Activated CD4-positive, alpha-beta memory T cell treated with anti-CD3 and anti-CD28 coated beads, Interleukin-2, amount 10 ng/mL, durations not matched to agents 7 days and 5 days (primary cell): ENCODE measurements around the gene ERP29. TPM values are rescaled to one million over a fixed set of nuclear protein-coding genes. Genes with fewer than 3 reads are reported as not detected.
"Not testable (repeated sequence)": the region's sequence is repeated elsewhere in the genome, so short reads cannot be mapped to it uniquely, and the experiment has no call there.

ENCODE experiments used
- CTCF ChIA-PET: fragments of 350-600 bp; sonication (Branson Sonifier 250); formaldehyde crosslinking; loops from one replicate; lab custom pipeline; 2021; ENCODE audit warnings: antibody characterized with exemption, inconsistent platforms; lab: Charles Lee
- POLR2A ChIA-PET: fragments of 350-600 bp; sonication (Branson Sonifier 250); formaldehyde crosslinking; loops from one replicate; lab custom pipeline; 2021; ENCODE audit warnings: antibody characterized with exemption; lab: Charles Lee
- DNase-seq: peaks from one replicate; pipeline ENCODE4 v3.0.0-alpha.2; 2020
- H3K27ac Mint-ChIP-seq: one replicate; pipeline ENCODE4 v1.8.0; 2021; ENCODE audit warnings: mild to moderate bottlenecking, mixed read lengths
- H3K27me3 Mint-ChIP-seq: one replicate; pipeline ENCODE4 v1.8.0; 2021; ENCODE audit warnings: mixed read lengths
- H3K36me3 Mint-ChIP-seq: one replicate; pipeline ENCODE4 v1.8.0; 2021; ENCODE audit warnings: low read depth, mixed read lengths
- H3K4me1 Mint-ChIP-seq: one replicate; pipeline ENCODE4 v1.8.0; 2021; ENCODE audit warnings: mixed read lengths
- H3K4me3 Mint-ChIP-seq: one replicate; pipeline ENCODE4 v1.8.0; 2021; ENCODE audit warnings: mild to moderate bottlenecking, mixed read lengths
- H3K9me3 Mint-ChIP-seq: one replicate; pipeline ENCODE4 v1.8.0; 2021; ENCODE audit warnings: mixed read lengths
- total RNA-seq, 2 experiments: library from RNA; stranded (reverse); gene quantifications; one replicate each; pipeline ENCODE4 v1.2.3, GENCODE V29; 2021

Gene ERP29
- total RNA-seq, 2 experiments from 2014 or later: 169 to 172 TPM

DNA sequence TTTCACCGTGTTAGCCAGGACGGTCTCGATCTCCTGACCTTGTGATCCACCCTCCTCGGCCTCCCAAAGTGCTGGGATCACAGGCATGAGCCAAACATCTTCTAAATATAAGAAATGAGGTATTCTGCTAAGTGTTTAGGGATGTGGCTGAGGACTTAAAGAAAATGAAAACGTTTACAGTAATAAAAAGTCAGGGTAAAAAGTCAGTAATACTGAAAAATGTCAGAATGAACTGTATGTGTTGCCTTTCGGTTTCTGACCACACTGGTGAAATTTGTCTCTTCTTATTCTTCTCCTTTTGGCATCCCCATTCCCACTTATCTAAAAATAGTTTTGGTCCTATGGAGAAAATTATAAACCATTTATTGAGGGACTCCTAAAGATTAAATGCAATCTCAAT, 20.8 kb upstream of the ERP29 start:
- CTCF ChIA-PET: interaction anchor here (2.6 to 4.0 kb wide), 2 partner anchors 21 to 48 kb away, joined by 11 to 41 read pairs; partner anchors contain the start of genes ERP29 and TMEM116
- Mint-ChIP-seq H3K27ac (peak overlapping the region; percentile 96), H3K27me3 (peaks cover 2% of the 10 kb centered on the region), H3K4me1 (peaks cover 56% of the 10 kb centered on the region), H3K36me3 (peaks cover 37% of the 10 kb centered on the region), H3K4me3 (no peak overlapping the region), H3K9me3 (no peaks in the 10 kb centered on the region)
- DNase-seq: no peak
- POLR2A ChIA-PET: interaction anchor here (1.2 to 14.4 kb wide), 6 partner anchors 10 to 139 kb away, joined by 3 to 326 read pairs (median 16); partner anchors contain the start of genes ERP29, TMEM116 and TRAFD1

- Mint-ChIP-seq H3K4me3 (peak overlapping the region; percentile 79), H3K27ac (peak overlapping the region; percentile 96), H3K4me1 (peaks cover 61% of the 10 kb centered on the region), H3K27me3 (peaks cover 3% of the 10 kb centered on the region), H3K9me3 (no peaks in the 10 kb centered on the region), H3K36me3 (peaks cover 39% of the 10 kb centered on the region)
- ChIA-PET CTCF (interaction anchor here (0.6 to 4.0 kb wide), 4 partner anchors 20 to 94 kb away, joined by 3 to 41 read pairs (median 8); partner anchors contain the start of genes ERP29 and TMEM116), POLR2A (interaction anchor here (0.6 to 14.4 kb wide), 16 partner anchors 9 to 417 kb away, joined by 3 to 326 read pairs (median 7); partner anchors contain the start of genes ERP29, MAPKAPK5, NAA25 and TMEM116)
- no peak for DNase-seq
Observed at GRCh38 chr12:111993292-111994150, 19.7 kb upstream of the ERP29 start.

DNA sequence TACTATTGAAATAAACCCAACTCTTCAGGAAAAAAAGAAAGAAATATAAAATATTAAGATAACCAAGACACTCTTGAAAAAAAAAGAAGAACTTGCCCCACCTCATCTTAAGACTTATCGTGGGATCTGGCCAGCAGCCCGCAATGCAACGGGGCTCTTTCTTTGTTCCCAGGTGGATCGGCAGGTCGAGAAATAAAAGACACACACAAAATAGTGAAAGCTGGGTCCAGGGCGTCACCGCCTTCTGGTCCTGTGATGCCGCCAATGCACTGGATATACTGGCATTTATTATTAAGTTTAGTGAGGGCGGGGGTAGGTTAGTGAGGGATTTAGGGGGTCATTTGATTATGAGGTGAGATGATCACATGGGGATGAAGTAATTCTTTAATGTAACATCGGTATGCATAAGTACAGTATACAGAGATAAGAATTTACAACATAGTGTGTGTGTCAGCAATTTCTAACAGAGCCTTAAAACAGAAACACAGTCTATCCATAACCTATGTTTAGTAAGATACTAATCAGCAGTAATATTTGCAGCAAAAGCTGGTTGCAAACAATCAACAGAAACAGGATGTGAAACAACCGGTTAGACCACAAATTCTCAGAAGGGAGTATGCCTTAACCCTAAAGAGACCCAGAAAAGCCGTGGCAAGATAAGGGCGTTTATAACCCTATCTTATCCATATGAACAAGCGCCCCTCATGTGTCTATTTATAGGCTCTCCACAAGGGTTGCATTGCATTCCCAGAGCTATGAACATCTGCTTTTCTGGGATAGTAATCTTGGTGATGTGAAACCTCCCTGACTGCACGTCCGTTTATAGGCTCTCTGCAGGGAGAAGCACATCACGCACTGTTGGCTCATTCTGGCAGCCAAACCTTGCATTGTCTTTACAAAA, 18.8 kb upstream of the ERP29 start:
- H3K4me3 Mint-ChIP-seq: peak overlapping the region; percentile 79
- ChIA-PET CTCF (interaction anchor here (0.8 to 4.0 kb wide), 4 partner anchors 15 to 93 kb away, joined by 4 to 41 read pairs (median 8); partner anchors contain the start of genes ERP29 and TMEM116), POLR2A (interaction anchor here (1.2 to 14.4 kb wide), 15 partner anchors 8 to 417 kb away, joined by 3 to 326 read pairs (median 7); partner anchors contain the start of genes ERP29, MAPKAPK5, NAA25 and TMEM116)
- peak overlapping the region; percentile 96 for H3K27ac Mint-ChIP-seq
- DNase-seq: peak; percentile 47
- not testable (repeated sequence) for H3K9me3 Mint-ChIP-seq, H3K27me3 Mint-ChIP-seq
- peaks cover 37% of the 10 kb centered on the region for H3K36me3 Mint-ChIP-seq
- peaks cover 66% of the 10 kb centered on the region for H3K4me1 Mint-ChIP-seq

DNA sequence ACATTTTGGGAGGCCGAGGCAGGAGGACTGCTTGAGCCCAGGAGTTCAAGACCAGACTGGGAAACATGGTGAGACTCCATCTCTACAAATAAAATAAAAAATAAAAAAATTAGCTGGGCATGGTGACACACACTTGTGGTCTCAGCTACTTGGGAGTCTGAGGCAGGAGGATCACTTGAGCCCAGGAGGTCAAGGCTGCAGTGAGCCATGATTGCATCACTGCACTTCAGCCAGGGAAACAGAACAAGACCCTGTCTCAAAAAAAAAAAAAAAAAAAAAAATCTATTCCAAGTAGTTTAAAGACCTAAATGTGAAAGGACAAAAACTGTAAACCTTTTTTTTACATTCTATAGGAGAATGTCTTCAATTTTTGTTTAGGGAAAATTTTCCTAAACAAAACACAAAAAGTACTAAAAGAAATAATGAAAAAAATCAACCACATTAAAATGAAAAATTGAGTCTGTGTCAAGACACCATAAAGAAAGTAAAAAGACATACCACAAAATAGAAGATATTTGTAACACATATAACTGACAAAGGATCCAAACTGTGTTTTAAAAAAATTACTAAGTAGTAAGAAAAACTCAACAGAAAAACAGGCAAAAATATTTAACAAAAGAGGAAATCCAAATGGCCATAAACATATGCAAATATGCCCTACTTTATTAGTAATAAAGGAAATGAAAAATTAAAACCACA, 17.3 kb upstream of the ERP29 start:
- Mint-ChIP-seq H3K27me3 (peaks cover 3% of the 10 kb centered on the region), H3K36me3 (peaks cover 40% of the 10 kb centered on the region), H3K4me1 (peaks cover 73% of the 10 kb centered on the region), H3K4me3 (no peak overlapping the region), H3K27ac (peak overlapping the region; percentile 96), H3K9me3 (no peaks in the 10 kb centered on the region)
- CTCF ChIA-PET: interaction anchor here (0.7 to 4.0 kb wide), 3 partner anchors 14 to 42 kb away, joined by 3 to 41 read pairs (median 4); partner anchors contain the start of genes ERP29 and TMEM116
- POLR2A ChIA-PET: interaction anchor here (1.3 to 14.4 kb wide), 6 partner anchors 7 to 135 kb away, joined by 3 to 326 read pairs (median 14); partner anchors contain the start of genes ERP29 and TMEM116
- DNase-seq: no peak

DNA sequence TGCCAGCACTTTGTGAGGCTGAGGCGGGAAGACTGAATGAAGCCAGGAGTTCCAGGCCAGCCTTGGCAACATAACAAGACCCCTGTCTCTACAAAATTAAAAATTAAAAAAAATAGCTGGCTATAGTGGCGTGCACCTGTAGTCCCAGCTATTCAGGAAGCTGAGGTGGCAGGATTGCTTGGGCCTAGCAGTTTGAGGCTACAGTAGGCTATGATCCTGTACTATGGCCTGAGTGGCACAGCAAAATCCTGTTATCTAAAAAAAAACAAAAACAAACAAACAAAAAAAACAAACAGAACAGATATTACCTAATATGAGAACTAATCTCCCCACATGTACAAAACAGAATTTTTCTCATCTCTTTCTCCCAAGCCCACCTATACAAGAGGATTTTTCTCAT, 15.9 kb upstream of the ERP29 start:
- ChIA-PET CTCF (interaction anchor here (1.1 to 2.1 kb wide), 2 partner anchors 9 to 15 kb away, joined by 3 to 12 read pairs; partner anchors contain the start of genes ERP29 and TMEM116), POLR2A (interaction anchor here (1.1 to 14.4 kb wide), 2 partner anchors 16 to 23 kb away, joined by 3 to 326 read pairs; partner anchors contain the start of genes ERP29 and TMEM116)
- no peak for DNase-seq
- Mint-ChIP-seq H3K4me1 (peaks cover 78% of the 10 kb centered on the region), H3K9me3 (no peaks in the 10 kb centered on the region), H3K27me3 (peaks cover 3% of the 10 kb centered on the region), H3K27ac (no peak overlapping the region), H3K4me3 (no peak overlapping the region), H3K36me3 (peaks cover 44% of the 10 kb centered on the region)

- Mint-ChIP-seq H3K4me3 (no peak overlapping the region), H3K27me3 (peaks cover 3% of the 10 kb centered on the region), H3K9me3 (no peaks in the 10 kb centered on the region), H3K36me3 (peaks cover 51% of the 10 kb centered on the region), H3K4me1 (peaks cover 78% of the 10 kb centered on the region), H3K27ac (no peak overlapping the region)
- ChIA-PET POLR2A (interaction anchor here (0.8 to 14.4 kb wide), 4 partner anchors 12 to 156 kb away, joined by 3 to 326 read pairs (median 4); partner anchors contain the start of genes ERP29, MAPKAPK5 and TMEM116), CTCF (interaction anchor here (1.1 to 2.1 kb wide), 2 partner anchors 8 to 14 kb away, joined by 3 to 12 read pairs; partner anchors contain the start of genes ERP29 and TMEM116)
- DNase-seq: no peak
Observed at GRCh38 chr12:111998015-111998414, 15.2 kb upstream of the ERP29 start.

DNA sequence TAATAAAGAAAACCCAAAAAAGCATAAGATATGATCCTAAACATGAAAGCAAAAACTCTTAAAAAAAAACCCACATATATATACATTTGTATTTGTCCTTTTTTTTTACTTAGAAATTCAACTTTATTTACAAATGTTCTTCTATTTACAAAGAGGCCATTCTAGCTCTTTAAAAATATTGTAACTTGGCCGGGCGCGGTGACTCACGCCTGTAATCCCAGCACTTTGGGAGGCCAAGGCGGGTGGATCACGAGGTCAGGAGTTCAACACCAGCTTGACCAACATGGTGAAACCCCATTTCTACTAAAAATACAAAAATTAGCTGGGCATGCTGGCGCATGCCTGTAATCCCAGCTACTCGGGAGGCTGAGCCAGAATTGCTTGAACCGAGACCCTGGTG, 14.1 kb upstream of the ERP29 start:
- POLR2A ChIA-PET: interaction anchor here (1.2 to 14.4 kb wide), 2 partner anchors 11 to 14 kb away, joined by 6 to 326 read pairs; partner anchors contain the start of genes ERP29 and TMEM116
- CTCF ChIA-PET, H3K27ac Mint-ChIP-seq, DNase-seq, H3K4me3 Mint-ChIP-seq, H3K27me3 Mint-ChIP-seq, H3K9me3 Mint-ChIP-seq: not testable (repeated sequence)
- Mint-ChIP-seq H3K4me1 (peaks cover 72% of the 10 kb centered on the region), H3K36me3 (peaks cover 56% of the 10 kb centered on the region)

- Mint-ChIP-seq H3K36me3 (peaks cover 57% of the 10 kb centered on the region), H3K9me3 (no peaks in the 10 kb centered on the region), H3K4me1 (peaks cover 63% of the 10 kb centered on the region), H3K4me3 (peak overlapping the region; percentile 23), H3K27ac (no peak overlapping the region), H3K27me3 (peaks cover 3% of the 10 kb centered on the region)
- ChIA-PET POLR2A (interaction anchor here (2.4 to 14.4 kb wide), 3 partner anchors 7 to 13 kb away, joined by 14 to 326 read pairs (median 42); partner anchors contain the start of genes ERP29 and TMEM116), CTCF (interaction anchor here (0.5 to 2.2 kb wide), 2 partner anchors 12 to 75 kb away, joined by 3 to 21 read pairs; partner anchors contain the start of genes ERP29 and TMEM116)
- no peak for DNase-seq
Observed at GRCh38 chr12:112000820-112001219, 12.4 kb upstream of the ERP29 start.

GRCh38 chr12:112001576-112001975, 11.7 kb upstream of the ERP29 start:
- H3K4me1 Mint-ChIP-seq: peaks cover 63% of the 10 kb centered on the region
- peaks cover 50% of the 10 kb centered on the region for H3K36me3 Mint-ChIP-seq
- H3K27ac Mint-ChIP-seq: peak overlapping the region; percentile 68
- ChIA-PET POLR2A (interaction anchor here (0.7 to 14.4 kb wide), 4 partner anchors 8 to 51 kb away, joined by 5 to 326 read pairs (median 28); partner anchors contain the start of genes ERP29 and TMEM116), CTCF (interaction anchor here (1.2 to 2.2 kb wide), 2 partner anchors 9 to 11 kb away, joined by 3 to 21 read pairs; partner anchors contain the start of genes ERP29 and TMEM116)
- H3K4me3 Mint-ChIP-seq: peak overlapping the region; percentile 39
- H3K27me3 Mint-ChIP-seq: peaks cover 3% of the 10 kb centered on the region
- H3K9me3 Mint-ChIP-seq: no peaks in the 10 kb centered on the region
- DNase-seq: no peak

DNA sequence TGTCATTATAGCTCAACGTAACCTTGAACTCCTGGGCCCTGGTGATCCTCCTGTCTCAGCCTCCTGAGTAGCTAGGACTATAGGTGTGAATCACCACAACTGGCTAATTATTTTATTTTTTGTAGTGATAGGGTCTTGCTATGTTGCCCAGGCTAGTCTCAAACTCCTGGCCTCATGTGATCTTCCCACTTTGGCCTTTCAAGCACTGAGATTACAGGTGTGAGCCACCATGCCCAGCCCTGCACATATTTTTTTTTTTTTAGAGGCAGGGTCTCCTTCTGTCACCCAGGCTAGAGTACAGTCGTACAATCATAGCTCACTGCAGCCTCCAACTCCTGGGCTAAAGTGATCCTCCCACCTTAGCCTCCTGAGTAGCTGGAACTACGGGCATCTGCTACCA, 9.2 kb upstream of the ERP29 start:
- Mint-ChIP-seq H3K9me3 (no peaks in the 10 kb centered on the region), H3K4me1 (peaks cover 51% of the 10 kb centered on the region), H3K27ac (no peak overlapping the region), H3K36me3 (peaks cover 37% of the 10 kb centered on the region), H3K4me3 (no peak overlapping the region), H3K27me3 (no peaks in the 10 kb centered on the region)
- POLR2A ChIA-PET: interaction anchor here (5.1 to 14.4 kb wide), 2 partner anchors 9 to 10 kb away, joined by 42 to 326 read pairs; partner anchors contain the start of genes ERP29 and TMEM116
- CTCF ChIA-PET: interaction anchor here (0.9 to 3.0 kb wide), 3 partner anchors 9 to 60 kb away, joined by 3 to 26 read pairs (median 4); partner anchors contain the start of genes ERP29 and TMEM116
- no peak for DNase-seq
